PFSK-1 (cell line): ENCODE results near the gene C3orf70.

Experiments
- FOXP2 ChIP-seq: optimal IDR thresholded peaks from 2 replicates; pipeline ENCODE3; 2011; ENCODE audit warnings: borderline replicate concordance, control low read depth, inconsistent platforms; ENCODE audit not compliant: insufficient read depth; ENCODE audit errors: extremely low read length, extremely low read depth
- POLR2AphosphoS5 ChIP-seq: IDR thresholded peaks from 2 replicates; pipeline ENCODE4 v1.6.1; 2012; ENCODE audit warnings: low read depth, mild to moderate bottlenecking, control low read depth, low read length, moderate library complexity
- REST ChIP-seq, 2 experiments: IDR thresholded peaks; 2 replicates each; pipeline versions ENCODE4 v1.6.1 to v1.8.0; 2011 to 2012; ENCODE audit warnings: low read depth in 2 of 2, low read length in 2 of 2, control low read depth in 1 of 2, inconsistent platforms in 1 of 2, mild to moderate bottlenecking in 1 of 2, moderate library complexity in 1 of 2; ENCODE audit not compliant: insufficient read depth in 1 of 2
- SIN3A ChIP-seq: IDR thresholded peaks from 2 replicates; pipeline ENCODE4 v1.6.1; 2012; ENCODE audit warnings: mild to moderate bottlenecking, low read length, moderate library complexity, borderline replicate concordance; ENCODE audit not compliant: insufficient read depth
- TAF1 ChIP-seq: IDR thresholded peaks from 2 replicates; pipeline ENCODE4 v1.6.1; 2012; ENCODE audit warnings: low read length, control low read depth, borderline replicate concordance; ENCODE audit not compliant: insufficient read depth

Gene C3orf70

GRCh38 chr3:185145511-185145910 lies 7.3 kb downstream of the C3orf70 start:
- TF ChIP-seq REST (IDR thresholded peaks at IDR 0.05; ENCODE audit: insufficient read depth in 1 of 2, low read depth in 2 of 2, low read length in 2 of 2) (no peak), SIN3A (no peak), TAF1 (no peak), POLR2AphosphoS5 (no peak), FOXP2 (no peak)

GRCh38 chr3:185144784-185145183 lies 8.1 kb downstream of the C3orf70 start:
- no peak for TF ChIP-seq POLR2AphosphoS5
- TF ChIP-seq REST (IDR thresholded peaks at IDR 0.05; ENCODE audit: insufficient read depth in 1 of 2, low read depth in 2 of 2, low read length in 2 of 2): no peak
- TF ChIP-seq TAF1: no peak
- TF ChIP-seq SIN3A: no peak

- TF ChIP-seq TAF1: no peak
- TF ChIP-seq REST (IDR thresholded peaks at IDR 0.05; ENCODE audit: insufficient read depth in 1 of 2, low read depth in 2 of 2, low read length in 2 of 2): no peak
- TF ChIP-seq FOXP2: no peak
- TF ChIP-seq SIN3A: no peak
- TF ChIP-seq POLR2AphosphoS5: no peak
These were observed 15.0 kb downstream of the C3orf70 start for GRCh38 chr3:185137821-185138220.

GRCh38 chr3:185134509-185134908 lies 18.4 kb downstream of the C3orf70 start:
- no peak for TF ChIP-seq POLR2AphosphoS5
- no peak for TF ChIP-seq REST (IDR thresholded peaks at IDR 0.05; ENCODE audit: insufficient read depth in 1 of 2, low read depth in 2 of 2, low read length in 2 of 2)
- TF ChIP-seq SIN3A: no peak
- TF ChIP-seq TAF1: no peak
- TF ChIP-seq FOXP2: no peak

- TF ChIP-seq SIN3A (no peak), TAF1 (no peak), REST (IDR thresholded peaks at IDR 0.05; ENCODE audit: insufficient read depth in 1 of 2, low read depth in 2 of 2, low read length in 2 of 2) (no peak), POLR2AphosphoS5 (no peak), FOXP2 (no peak)
These were observed 21.1 kb downstream of the C3orf70 start for GRCh38 chr3:185131602-185132256.
